SK-N-SH treated with all-trans-retinoic acid at 6 μM for 48 hours (cell line): ENCODE data around the gene RAB38.

Source experiments
- ARNTL ChIP-seq: fragments of 450-650 bp; formaldehyde crosslinking; IDR thresholded peaks from 2 replicates; pipeline ENCODE4 v1.5.0; 2020; ENCODE audit warnings: low read depth, mild to moderate bottlenecking, moderate library complexity, borderline replicate concordance
- PPARA ChIP-seq: fragments of 250-450 bp; sonication (Bioruptor Pico); IDR thresholded peaks from 2 replicates; pipeline ENCODE4 v1.5.0; 2020; ENCODE audit warnings: mild to moderate bottlenecking, borderline replicate concordance
- TF ChIP-seq, protein P1 (sequence below): fragments of 250-450 bp; sonication (Bioruptor Pico); IDR thresholded peaks from 2 replicates; pipeline ENCODE4 v1.8.0; 2020; ENCODE audit warnings: mild to moderate bottlenecking, moderate library complexity, borderline replicate concordance

DNA sequence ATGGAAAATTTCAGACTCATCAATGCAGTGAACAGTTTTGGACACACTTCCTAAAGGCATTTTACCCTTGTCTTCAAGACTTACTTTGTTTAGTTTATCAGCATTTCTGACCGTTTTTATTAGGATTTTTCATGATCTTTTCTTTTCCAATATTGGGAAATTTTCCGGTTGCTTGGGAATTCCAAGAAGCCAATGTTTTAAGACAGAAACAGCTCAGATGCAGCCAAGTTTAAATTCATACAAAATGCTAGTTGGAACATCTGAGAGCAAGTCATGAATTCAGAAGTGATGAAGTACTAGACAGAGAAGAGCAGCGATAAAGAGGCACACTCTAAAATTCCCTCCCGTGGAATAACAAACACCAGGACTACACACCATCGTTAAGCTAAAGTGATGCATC is 68.6 kb downstream of the RAB38 start:
- TF ChIP-seq ARNTL (CRISPR knock-in tag) (no peak), PPARA (no peak)
- TF ChIP-seq, protein P1, sequence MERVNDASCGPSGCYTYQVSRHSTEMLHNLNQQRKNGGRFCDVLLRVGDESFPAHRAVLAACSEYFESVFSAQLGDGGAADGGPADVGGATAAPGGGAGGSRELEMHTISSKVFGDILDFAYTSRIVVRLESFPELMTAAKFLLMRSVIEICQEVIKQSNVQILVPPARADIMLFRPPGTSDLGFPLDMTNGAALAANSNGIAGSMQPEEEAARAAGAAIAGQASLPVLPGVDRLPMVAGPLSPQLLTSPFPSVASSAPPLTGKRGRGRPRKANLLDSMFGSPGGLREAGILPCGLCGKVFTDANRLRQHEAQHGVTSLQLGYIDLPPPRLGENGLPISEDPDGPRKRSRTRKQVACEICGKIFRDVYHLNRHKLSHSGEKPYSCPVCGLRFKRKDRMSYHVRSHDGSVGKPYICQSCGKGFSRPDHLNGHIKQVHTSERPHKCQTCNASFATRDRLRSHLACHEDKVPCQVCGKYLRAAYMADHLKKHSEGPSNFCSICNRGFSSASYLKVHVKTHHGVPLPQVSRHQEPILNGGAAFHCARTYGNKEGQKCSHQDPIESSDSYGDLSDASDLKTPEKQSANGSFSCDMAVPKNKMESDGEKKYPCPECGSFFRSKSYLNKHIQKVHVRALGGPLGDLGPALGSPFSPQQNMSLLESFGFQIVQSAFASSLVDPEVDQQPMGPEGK: no peak
